ENCODE data around the gene BCLAF3.

BCLAF3 gene

GRCh38 chrX:19949340-19949739, 41.5 kb downstream of the BCLAF3 start:
- no peak for DNase-seq (ENCODE audit: low read depth)
- no peak overlapping the region for H3K4me3 ChIP-seq (ENCODE audit: low read depth, low read length)
- TF ChIP-seq CTCF (conservative IDR thresholded peaks at IDR 0.05; ENCODE audit: low read depth, low read length) = no peak

GRCh38 chrX:19947612-19948011, 43.2 kb downstream of the BCLAF3 start:
- no peak for DNase-seq (ENCODE audit: low read depth)
- no peak for TF ChIP-seq CTCF (conservative IDR thresholded peaks at IDR 0.05; ENCODE audit: low read depth, low read length)
- no peak overlapping the region for H3K4me3 ChIP-seq (ENCODE audit: low read depth, low read length)
